ENCODE data around the gene TNFRSF1A. TPM values are rescaled to one million over a fixed set of nuclear protein-coding genes. Genes with fewer than 3 reads are reported as not detected.
A peak's percentile ranks its signal among the peaks of the same experiment; 100 is the strongest.

TNFRSF1A gene
- total RNA-seq, 1 donor from 2014 or later = 185 TPM

- Histone ChIP-seq H3K9me3 (no peaks in the 10 kb centered on the region), H3K27me3 (no peaks in the 10 kb centered on the region), H3K27ac (peak overlapping the region; percentile 42), H3K4me3 (no peak overlapping the region), H3K36me3 (peaks cover 52% of the 10 kb centered on the region), H3K4me1 (peaks cover 74% of the 10 kb centered on the region)
- peak; percentile 66 for ATAC-seq
- intact Hi-C loops (cut with DNase I) = loop anchor here (10.0 kb wide), 1 partner anchor 138 kb away; no protein-coding TSS in a partner anchor
- peak; percentile 58 for TF ChIP-seq CTCF (IDR thresholded peaks at IDR 0.05)
- DNase-seq = no peak
Observed at GRCh38 chr12:6326316-6327228, 15.3 kb downstream of the TNFRSF1A start.

- intact Hi-C loops (cut with DNase I) = loop anchor here (10.0 kb wide), 1 partner anchor 140 kb away; no protein-coding TSS in a partner anchor
- ATAC-seq = no peak
- DNase-seq = no peak
- no peaks in the 10 kb centered on the region for H3K27me3 ChIP-seq
- peaks cover 67% of the 10 kb centered on the region for H3K4me1 ChIP-seq
- H3K4me3 ChIP-seq = no peak overlapping the region
- no peaks in the 10 kb centered on the region for H3K9me3 ChIP-seq
- H3K27ac ChIP-seq = no peak overlapping the region
- peaks cover 37% of the 10 kb centered on the region for H3K36me3 ChIP-seq
- TF ChIP-seq CTCF (IDR thresholded peaks at IDR 0.05) = no peak
Observed at GRCh38 chr12:6324936-6325750, 16.7 kb downstream of the TNFRSF1A start.

GRCh38 chr12:6323995-6324711, 17.7 kb downstream of the TNFRSF1A start:
- intact Hi-C loops (cut with DNase I) = loop anchor here (10.0 kb wide), 1 partner anchor 141 kb away; no protein-coding TSS in a partner anchor
- Histone ChIP-seq H3K27me3 (no peaks in the 10 kb centered on the region), H3K4me3 (no peak overlapping the region), H3K36me3 (peaks cover 28% of the 10 kb centered on the region), H3K27ac (peak overlapping the region; percentile 86), H3K9me3 (no peaks in the 10 kb centered on the region), H3K4me1 (peaks cover 65% of the 10 kb centered on the region)
- ATAC-seq (no peak), DNase-seq (no peak)
- TF ChIP-seq CTCF (IDR thresholded peaks at IDR 0.05) = no peak

- Histone ChIP-seq H3K9me3 (no peaks in the 10 kb centered on the region), H3K36me3 (peaks cover 21% of the 10 kb centered on the region), H3K4me3 (peak overlapping the region; percentile 14), H3K27ac (peak overlapping the region; percentile 86), H3K4me1 (peaks cover 59% of the 10 kb centered on the region), H3K27me3 (no peaks in the 10 kb centered on the region)
- intact Hi-C loops (cut with DNase I) = loop anchor here (10.0 kb wide), 1 partner anchor 141 kb away; no protein-coding TSS in a partner anchor
- DNase-seq (no peak), ATAC-seq (peak; percentile 69)
- peak; percentile 59 for TF ChIP-seq CTCF (IDR thresholded peaks at IDR 0.05)
Observed at GRCh38 chr12:6323340-6323994, 18.4 kb downstream of the TNFRSF1A start.

GRCh38 chr12:6322969-6323339, 18.9 kb downstream of the TNFRSF1A start:
- Histone ChIP-seq H3K4me1 (peaks cover 55% of the 10 kb centered on the region), H3K4me3 (no peak overlapping the region), H3K27ac (peak overlapping the region; percentile 86)

More at GRCh38 chr12:6322969-6323339, 18.9 kb downstream of the TNFRSF1A start:
- Histone ChIP-seq H3K9me3 (no peaks in the 10 kb centered on the region), H3K27me3 (no peaks in the 10 kb centered on the region), H3K36me3 (peaks cover 16% of the 10 kb centered on the region)
- ATAC-seq (no peak), DNase-seq (no peak)
- intact Hi-C loops (cut with DNase I) = loop anchor here (10.0 kb wide), 1 partner anchor 142 kb away; no protein-coding TSS in a partner anchor
- no peak for TF ChIP-seq CTCF (IDR thresholded peaks at IDR 0.05)
